Subcutaneous abdominal adipose tissue (tissue), 5 donors: ENCODE data around the gene IKZF1.
A peak's percentile ranks its signal among the peaks of the same experiment; 100 is the strongest.

ENCODE experiments used
- H3K27ac ChIP-seq: one replicate; pipeline ENCODE4 v1.7.0; 2013; ENCODE audit warnings: low read depth, mild to moderate bottlenecking, inconsistent platforms, low read length, moderate library complexity
- H3K27me3 ChIP-seq, 5 donors: one replicate each; pipeline ENCODE4 v1.7.0; 2013; ENCODE audit warnings: low read length in 5 of 5, inconsistent platforms in 1 of 5; ENCODE audit not compliant: control insufficient read depth in 5 of 5, insufficient read depth in 4 of 5
- H3K36me3 ChIP-seq, 5 donors: one replicate each; pipeline ENCODE4 v1.7.0; 2013; ENCODE audit warnings: low read length in 5 of 5; ENCODE audit not compliant: control insufficient read depth in 5 of 5, insufficient read depth in 5 of 5
- H3K4me1 ChIP-seq, 5 donors: one replicate each; pipeline ENCODE4 v1.7.0; 2013; ENCODE audit warnings: low read length in 5 of 5, mild to moderate bottlenecking in 3 of 5, moderate library complexity in 1 of 5; ENCODE audit not compliant: control insufficient read depth in 5 of 5, insufficient read depth in 5 of 5
- H3K4me3 ChIP-seq, 5 donors: one replicate each; pipeline ENCODE4 v1.7.0; 2013; ENCODE audit warnings: low read length in 5 of 5, low read depth in 1 of 5
- H3K9ac ChIP-seq, 5 donors: one replicate each; pipeline ENCODE4 v1.7.0; 2013; ENCODE audit warnings: low read length in 5 of 5, mild to moderate bottlenecking in 4 of 5, moderate library complexity in 3 of 5
- H3K9me3 ChIP-seq, 5 donors: one replicate each; pipeline ENCODE4 v1.7.0; 2013; ENCODE audit warnings: low read length in 5 of 5; ENCODE audit not compliant: control insufficient read depth in 5 of 5
- donor health status: healthy.
- donor health status: healthy.
- donor health status: healthy.
- donor health status: healthy.
- donor health status: healthy.

IKZF1 gene

GRCh38 chr7:50307368-50308032 lies 3.0 kb downstream of the IKZF1 start:
- Histone ChIP-seq H3K36me3 (no peaks in the 10 kb centered on the region), H3K9me3 (peaks cover 0 to 3% (median 0%) of the 10 kb centered on the region in 5 donors), H3K27ac (no peak overlapping the region), H3K27me3 (peaks cover 4 to 16% (median 14%) of the 10 kb centered on the region in 5 donors), H3K9ac (no peak overlapping the region), H3K4me3 (peak overlapping the region in 1 of 5 donors; percentile 39), H3K4me1 (peaks cover 0 to 31% (median 7%) of the 10 kb centered on the region in 5 donors)

GRCh38 chr7:50308203-50308531 lies 3.7 kb downstream of the IKZF1 start:
- Histone ChIP-seq H3K4me3 (no peak overlapping the region), H3K27ac (no peak overlapping the region)

GRCh38 chr7:50308532-50309385 lies 4.2 kb downstream of the IKZF1 start:
- H3K9me3 ChIP-seq, result no peaks in the 10 kb centered on the region
- peaks cover 0 to 27% (median 4%) of the 10 kb centered on the region in 5 donors for H3K4me1 ChIP-seq
- H3K4me3 ChIP-seq, result no peak overlapping the region
- peaks cover 0 to 6% (median 3%) of the 10 kb centered on the region in 5 donors for H3K27me3 ChIP-seq
- H3K27ac ChIP-seq, result no peak overlapping the region
- H3K9ac ChIP-seq, result no peak overlapping the region
- H3K36me3 ChIP-seq, result no peaks in the 10 kb centered on the region

More at GRCh38 chr7:50308203-50308531, 3.7 kb downstream of the IKZF1 start:
- no peaks in the 10 kb centered on the region for H3K9me3 ChIP-seq
- peaks cover 0 to 31% (median 7%) of the 10 kb centered on the region in 5 donors for H3K4me1 ChIP-seq
- H3K9ac ChIP-seq, result no peak overlapping the region
- peaks cover 3 to 10% (median 7%) of the 10 kb centered on the region in 5 donors for H3K27me3 ChIP-seq
- H3K36me3 ChIP-seq, result no peaks in the 10 kb centered on the region

- no peak overlapping the region for H3K9ac ChIP-seq
- H3K4me1 ChIP-seq, result peaks cover 0 to 20% (median under 1%) of the 10 kb centered on the region in 5 donors
- peaks cover 0 to 7% (median 6%) of the 10 kb centered on the region in 5 donors for H3K27me3 ChIP-seq
- no peaks in the 10 kb centered on the region for H3K36me3 ChIP-seq
- no peaks in the 10 kb centered on the region for H3K9me3 ChIP-seq
- H3K27ac ChIP-seq, result no peak overlapping the region
- no peak overlapping the region for H3K4me3 ChIP-seq
Observed at GRCh38 chr7:50309721-50310120, 5.2 kb downstream of the IKZF1 start.

- Histone ChIP-seq H3K27ac (no peak overlapping the region), H3K27me3 (peaks cover 0 to 8% (median 6%) of the 10 kb centered on the region in 5 donors), H3K4me3 (no peak overlapping the region), H3K9ac (no peak overlapping the region), H3K4me1 (peaks cover 0 to 20% (median 0%) of the 10 kb centered on the region in 5 donors), H3K9me3 (no peaks in the 10 kb centered on the region), H3K36me3 (no peaks in the 10 kb centered on the region)
Observed at GRCh38 chr7:50310361-50310760, 5.8 kb downstream of the IKZF1 start.

- peaks cover 0 to 20% (median 0%) of the 10 kb centered on the region in 5 donors for H3K4me1 ChIP-seq
- H3K4me3 ChIP-seq, result no peak overlapping the region
- no peaks in the 10 kb centered on the region for H3K36me3 ChIP-seq
- H3K27me3 ChIP-seq, result peaks cover 0 to 8% (median 3%) of the 10 kb centered on the region in 5 donors
- no peaks in the 10 kb centered on the region for H3K9me3 ChIP-seq
- H3K9ac ChIP-seq, result no peak overlapping the region
- no peak overlapping the region for H3K27ac ChIP-seq
Observed at GRCh38 chr7:50310956-50311355, 6.4 kb downstream of the IKZF1 start.

GRCh38 chr7:50312250-50313162 lies 8.0 kb downstream of the IKZF1 start:
- Histone ChIP-seq H3K4me3 (no peak overlapping the region), H3K9ac (no peak overlapping the region), H3K27ac (no peak overlapping the region), H3K9me3 (no peaks in the 10 kb centered on the region), H3K27me3 (peaks cover 0 to 6% (median 3%) of the 10 kb centered on the region in 5 donors), H3K4me1 (peaks cover 0 to 20% (median 0%) of the 10 kb centered on the region in 5 donors), H3K36me3 (no peaks in the 10 kb centered on the region)

- Histone ChIP-seq H3K27ac (no peak overlapping the region), H3K9ac (no peak overlapping the region), H3K27me3 (peaks cover 0 to 6% (median 3%) of the 10 kb centered on the region in 5 donors), H3K36me3 (no peaks in the 10 kb centered on the region), H3K9me3 (no peaks in the 10 kb centered on the region), H3K4me3 (no peak overlapping the region), H3K4me1 (peaks cover 0 to 6% (median 0%) of the 10 kb centered on the region in 5 donors)
Observed at GRCh38 chr7:50314836-50315592, 10.5 kb downstream of the IKZF1 start.
